ENCODE data around the gene BSDC1. TPM values are rescaled to one million over a fixed set of nuclear protein-coding genes. Genes with fewer than 3 reads are reported as not detected.

The BSDC1 gene
- total RNA-seq, 6 donors from 2014 or later = 60.8 to 116 (median 68.9) TPM

GRCh38 chr1:32367912-32368635, 26.2 kb downstream of the BSDC1 start:
- 93 to 94% methylated on average over 7 of the region's 7 CpGs for WGBS, 2 donors
- no peak for TF ChIP-seq POLR2A (IDR thresholded peaks at IDR 0.05)
- no peak for TF ChIP-seq EP300 (IDR thresholded peaks at IDR 0.05)
- TF ChIP-seq CTCF (IDR thresholded peaks at IDR 0.05) = no peak
- no peak for TF ChIP-seq POLR2AphosphoS5 (IDR thresholded peaks at IDR 0.05)
- no peaks in the 10 kb centered on the region for H3K9me3 ChIP-seq
- no peak overlapping the region for H3K4me3 ChIP-seq
- peaks cover 15 to 87% (median 65%) of the 10 kb centered on the region in 4 donors for H3K36me3 ChIP-seq
- no peak for ATAC-seq (ENCODE audit: low FRiP score in 2 of 2)
- DNase-seq = no peak
- no peak overlapping the region for H3K27ac ChIP-seq
- H3K4me1 ChIP-seq = no peaks in the 10 kb centered on the region
- H3K27me3 ChIP-seq = no peaks in the 10 kb centered on the region

- no peak overlapping the region for H3K27ac ChIP-seq
- WGBS, 2 donors = 88 to 93% methylated on average over 6 of the region's 6 CpGs
- ATAC-seq (ENCODE audit: low FRiP score in 2 of 2) = no peak
These were observed 28.8 kb downstream of the BSDC1 start for GRCh38 chr1:32365445-32365844.

GRCh38 chr1:32364836-32365235, 29.4 kb downstream of the BSDC1 start:
- 94 to 98% methylated on average over 5 of the region's 5 CpGs for WGBS, 2 donors

More at GRCh38 chr1:32365445-32365844, 28.8 kb downstream of the BSDC1 start:
- Histone ChIP-seq H3K4me1 (peaks cover 13 to 17% (median 15%) of the 10 kb centered on the region in 4 donors), H3K4me3 (no peak overlapping the region), H3K9me3 (no peaks in the 10 kb centered on the region), H3K36me3 (peaks cover 10 to 72% (median 53%) of the 10 kb centered on the region in 4 donors), H3K27me3 (peaks cover 0 to 4% (median 0%) of the 10 kb centered on the region in 4 donors)
- TF ChIP-seq CTCF (IDR thresholded peaks at IDR 0.05) (no peak), POLR2A (IDR thresholded peaks at IDR 0.05) (no peak), POLR2AphosphoS5 (IDR thresholded peaks at IDR 0.05) (no peak), EP300 (IDR thresholded peaks at IDR 0.05) (no peak)
- DNase-seq = no peak

GRCh38 chr1:32363713-32364112, 30.5 kb downstream of the BSDC1 start:
- WGBS, 2 donors = 86 to 96% methylated on average over 8 to 12 of the region's 12 CpGs
- no peak overlapping the region for H3K4me3 ChIP-seq
- DNase-seq (peak in 1 of 2 donors; percentile 54), ATAC-seq (ENCODE audit: low FRiP score in 2 of 2) (no peak)
- H3K9me3 ChIP-seq = no peaks in the 10 kb centered on the region
- H3K4me1 ChIP-seq = peaks cover 13 to 24% (median 15%) of the 10 kb centered on the region in 4 donors
- TF ChIP-seq EP300 (IDR thresholded peaks at IDR 0.05) (no peak), POLR2A (IDR thresholded peaks at IDR 0.05) (peak in 1 of 4 donors; percentile 5)
- H3K27ac ChIP-seq = no peak overlapping the region
- H3K27me3 ChIP-seq = peaks cover 0 to 4% (median 0%) of the 10 kb centered on the region in 4 donors
- peaks cover 10 to 56% (median 38%) of the 10 kb centered on the region in 4 donors for H3K36me3 ChIP-seq

More at GRCh38 chr1:32364836-32365235, 29.4 kb downstream of the BSDC1 start:
- peaks cover 10 to 66% (median 49%) of the 10 kb centered on the region in 4 donors for H3K36me3 ChIP-seq
- H3K27ac ChIP-seq = no peak overlapping the region
- DNase-seq (no peak), ATAC-seq (ENCODE audit: low FRiP score in 2 of 2) (no peak)
- H3K4me3 ChIP-seq = no peak overlapping the region
- peaks cover 0 to 4% (median 0%) of the 10 kb centered on the region in 4 donors for H3K27me3 ChIP-seq
- no peak for TF ChIP-seq POLR2A (IDR thresholded peaks at IDR 0.05)
- TF ChIP-seq CTCF (IDR thresholded peaks at IDR 0.05) = no peak
- TF ChIP-seq EP300 (IDR thresholded peaks at IDR 0.05) = no peak
- no peak for TF ChIP-seq POLR2AphosphoS5 (IDR thresholded peaks at IDR 0.05)
- no peaks in the 10 kb centered on the region for H3K9me3 ChIP-seq
- H3K4me1 ChIP-seq = peaks cover 13 to 22% (median 15%) of the 10 kb centered on the region in 4 donors

GRCh38 chr1:32362474-32363313, 31.5 kb downstream of the BSDC1 start, which contains the start of the genes FAM229A and TSSK3:
Gene FAM229A, minus strand, starts transcription at chr1:32362485. Its CDS starts 394 bp downstream, at chr1:32362091.
Gene TSSK3, plus strand, starts transcription at chr1:32362539. Its CDS starts 163 bp downstream, at chr1:32362702.
- Histone ChIP-seq H3K36me3 (peaks cover 10 to 46% (median 28%) of the 10 kb centered on the region in 4 donors), H3K4me3 (peak within 1 kb of the TSS; percentile 16 to 47 (median 39)), H3K27ac (peak within 1 kb of the TSS in 1 of 4 donors; percentile 60), H3K27me3 (peaks cover 0 to 4% (median 0%) of the 10 kb centered on the region in 4 donors), H3K9me3 (no peaks in the 10 kb centered on the region), H3K4me1 (peaks cover 13 to 24% (median 15%) of the 10 kb centered on the region in 4 donors)
- 68 to 83% methylated on average over 16 to 17 of the region's 17 CpGs for WGBS, 2 donors
- DNase-seq = no peak
- ATAC-seq (ENCODE audit: low FRiP score in 2 of 2) = no peak
- TF ChIP-seq EP300 (IDR thresholded peaks at IDR 0.05) (no peak), POLR2AphosphoS5 (IDR thresholded peaks at IDR 0.05) (no peak), CTCF (IDR thresholded peaks at IDR 0.05) (no peak), POLR2A (IDR thresholded peaks at IDR 0.05) (no peak)

Measured in upper lobe of left lung (tissue), 6 donors.